Measurements from ENCODE around the gene TOPBP1. TPM values are rescaled to one million over a fixed set of nuclear protein-coding genes. Genes with fewer than 3 reads are reported as not detected.
A peak's percentile ranks its signal among the peaks of the same experiment; 100 is the strongest.

The TOPBP1 gene
- total and polyA plus RNA-seq, 9 of the 15 experiments (the other 6 are each of a cell fraction or from before 2014, with no cell fraction given): 16.6 to 77.6 (median 58.2) TPM

- TF ChIP-seq, protein P1, sequence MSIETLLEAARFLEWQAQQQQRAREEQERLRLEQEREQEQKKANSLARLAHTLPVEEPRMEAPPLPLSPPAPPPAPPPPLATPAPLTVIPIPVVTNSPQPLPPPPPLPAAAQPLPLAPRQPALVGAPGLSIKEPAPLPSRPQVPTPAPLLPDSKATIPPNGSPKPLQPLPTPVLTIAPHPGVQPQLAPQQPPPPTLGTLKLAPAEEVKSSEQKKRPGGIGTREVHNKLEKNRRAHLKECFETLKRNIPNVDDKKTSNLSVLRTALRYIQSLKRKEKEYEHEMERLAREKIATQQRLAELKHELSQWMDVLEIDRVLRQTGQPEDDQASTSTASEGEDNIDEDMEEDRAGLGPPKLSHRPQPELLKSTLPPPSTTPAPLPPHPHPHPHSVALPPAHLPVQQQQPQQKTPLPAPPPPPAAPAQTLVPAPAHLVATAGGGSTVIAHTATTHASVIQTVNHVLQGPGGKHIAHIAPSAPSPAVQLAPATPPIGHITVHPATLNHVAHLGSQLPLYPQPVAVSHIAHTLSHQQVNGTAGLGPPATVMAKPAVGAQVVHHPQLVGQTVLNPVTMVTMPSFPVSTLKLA (conservative IDR thresholded peaks at IDR 0.05): 0 out of 4 replicates have a peak, but pooled peaks of 1 of the 2 experiments have one; percentile 49
- TF ChIP-seq ZFP1 (CRISPR knock-in tag; IDR thresholded peaks at IDR 0.05): no peak
- TF ChIP-seq ZNF263 (CRISPR knock-in tag; IDR thresholded peaks at IDR 0.05; ENCODE audit: borderline replicate concordance): peak; percentile 95
- TF ChIP-seq, protein P2, sequence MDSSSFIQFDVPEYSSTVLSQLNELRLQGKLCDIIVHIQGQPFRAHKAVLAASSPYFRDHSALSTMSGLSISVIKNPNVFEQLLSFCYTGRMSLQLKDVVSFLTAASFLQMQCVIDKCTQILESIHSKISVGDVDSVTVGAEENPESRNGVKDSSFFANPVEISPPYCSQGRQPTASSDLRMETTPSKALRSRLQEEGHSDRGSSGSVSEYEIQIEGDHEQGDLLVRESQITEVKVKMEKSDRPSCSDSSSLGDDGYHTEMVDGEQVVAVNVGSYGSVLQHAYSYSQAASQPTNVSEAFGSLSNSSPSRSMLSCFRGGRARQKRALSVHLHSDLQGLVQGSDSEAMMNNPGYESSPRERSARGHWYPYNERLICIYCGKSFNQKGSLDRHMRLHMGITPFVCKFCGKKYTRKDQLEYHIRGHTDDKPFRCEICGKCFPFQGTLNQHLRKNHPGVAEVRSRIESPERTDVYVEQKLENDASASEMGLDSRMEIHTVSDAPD (CRISPR knock-in tag; IDR thresholded peaks at IDR 0.05): no peak
- no peak for TF ChIP-seq ZNF146 (CRISPR knock-in tag; IDR thresholded peaks at IDR 0.05; ENCODE audit: unreplicated experiment)
- 0 out of 2 replicates have a peak, but pooled peaks have one; percentile 32 for TF ChIP-seq GATAD2B (IDR thresholded peaks at IDR 0.05; ENCODE audit: borderline replicate concordance)
- TF ChIP-seq ZBTB1 (CRISPR knock-in tag; IDR thresholded peaks at IDR 0.05; ENCODE audit: borderline replicate concordance, low read depth): no peak
- no peak for TF ChIP-seq SOX6 (IDR thresholded peaks at IDR 0.05)
- TF ChIP-seq FOXA3 (CRISPR knock-in tag; conservative IDR thresholded peaks at IDR 0.05 in 1 of 2, IDR thresholded peaks at IDR 0.05 in 1 of 2): no peak
- no peak for TF ChIP-seq FOXM1 (IDR thresholded peaks at IDR 0.05; ENCODE audit: low read depth)
- TF ChIP-seq FOXM1 (CRISPR knock-in tag; IDR thresholded peaks at IDR 0.05; ENCODE audit: low read depth): no peak
- TF ChIP-seq NCOA4 (IDR thresholded peaks at IDR 0.05; ENCODE audit: partially characterized antibody): no peak
- TF ChIP-seq RB1 (IDR thresholded peaks at IDR 0.05; ENCODE audit: low read depth): peak; percentile 52; the same call in 1 of the 2 replicates
- no peak for TF ChIP-seq PBX2 (CRISPR knock-in tag; IDR thresholded peaks at IDR 0.05; ENCODE audit: low read depth)
- TF ChIP-seq PBX2 (tag; conservative IDR thresholded peaks at IDR 0.05; ENCODE audit: low read depth): no peak
- TF ChIP-seq ZNF12 (CRISPR knock-in tag; IDR thresholded peaks at IDR 0.05): no peak
- no peak for TF ChIP-seq YY1 (IDR thresholded peaks at IDR 0.05; ENCODE audit: borderline replicate concordance in 1 of 3, control insufficient read depth in 1 of 3, extremely low read depth in 1 of 3, insufficient read depth in 3 of 3, insufficient read length in 1 of 3, insufficient replicate concordance in 2 of 3, low read depth in 1 of 3, low read length in 2 of 3)
- TF ChIP-seq MAFF (IDR thresholded peaks at IDR 0.05; ENCODE audit: low read length): no peak
- TF ChIP-seq ZNF707 (CRISPR knock-in tag; conservative IDR thresholded peaks at IDR 0.05): no peak
- TF ChIP-seq LCOR (CRISPR knock-in tag; IDR thresholded peaks at IDR 0.05): no peak
- no peak for TF ChIP-seq ZNF232 (CRISPR knock-in tag; IDR thresholded peaks at IDR 0.05)
- TF ChIP-seq STAT5A (IDR thresholded peaks at IDR 0.05; ENCODE audit: borderline replicate concordance, low read length): no peak
- TF ChIP-seq SMAD4 (CRISPR knock-in tag; conservative IDR thresholded peaks at IDR 0.05): peak; percentile 64; the same call in 1 of the 2 replicates
Measured at GRCh38 chr3:133573629-133574194, 88.0 kb downstream of the TOPBP1 start, which contains the start of gene CDV3 (continued).
